ENCODE data around the gene BID. TPM values are rescaled to one million over a fixed set of nuclear protein-coding genes. Genes with fewer than 3 reads are reported as not detected.

The BID gene
- total and polyA plus RNA-seq, 2 of the 8 experiments (the other 6 are each of a cell fraction or from before 2014, with no cell fraction given) = 39.3 to 114 TPM

- Histone ChIP-seq H3K27me3 (replicated peaks in 1 of 4; ENCODE audit: control insufficient read depth in 3 of 4, extremely low read depth in 1 of 4, insufficient read depth in 3 of 4, low read length in 3 of 4) (no peaks in the 10 kb centered on the region), H3K79me2 (ENCODE audit: control insufficient read depth in 1 of 2, insufficient read depth in 2 of 2, low read length in 2 of 2) (no peaks in the 10 kb centered on the region), H3K9me3 (ENCODE audit: insufficient read depth in 2 of 2, low read depth in 1 of 2, low read length in 1 of 2) (no peaks in the 10 kb centered on the region), H3K56ac (replicated peaks; ENCODE audit: insufficient read length, low read depth, low read length) (no peak overlapping the region), H2BK15ac (ENCODE audit: low read length) (no peak overlapping the region), H3K36me3 (ENCODE audit: control insufficient read depth in 2 of 4, insufficient read depth in 4 of 4, low read length in 3 of 4) (no peaks in the 10 kb centered on the region), H3K4me2 (ENCODE audit: insufficient read depth in 1 of 2, low read depth in 2 of 2, low read length in 2 of 2) (no peak overlapping the region), H2BK5ac (ENCODE audit: low read depth, low read length) (no peak overlapping the region), H4K91ac (replicated peaks; ENCODE audit: insufficient read length, low read length) (no peak overlapping the region), H3K9ac (replicated peaks in 1 of 4; ENCODE audit: extremely low read depth in 1 of 4, low read depth in 3 of 4, low read length in 3 of 4) (no peak overlapping the region), H4K5ac (ENCODE audit: insufficient read length, low read depth, low read length) (no peak overlapping the region), H3K4me3 (ENCODE audit: extremely low read depth in 1 of 4, insufficient read depth in 2 of 4, low read depth in 3 of 4, low read length in 4 of 4) (no peak overlapping the region), H3K23me2 (ENCODE audit: low read depth, low read length) (no peaks in the 10 kb centered on the region), H4K20me1 (replicated peaks in 1 of 2; ENCODE audit: control insufficient read depth in 1 of 2, insufficient read depth in 2 of 2, low read length in 2 of 2) (peaks cover 0 to 1% of the 10 kb centered on the region in 2 experiments), H3K4me1 (replicated peaks in 1 of 4; ENCODE audit: control insufficient read depth in 3 of 4, insufficient read depth in 4 of 4, low read length in 3 of 4) (peaks cover 0 to 1% (median 0%) of the 10 kb centered on the region in 4 experiments; a peak in 2 of 7 replicates), H3K27ac (ENCODE audit: low read depth, low read length) (no peak overlapping the region), H2BK20ac (ENCODE audit: low read length) (no peak overlapping the region), H2AFZ (ENCODE audit: low read length) (no peak overlapping the region), H2AK5ac (ENCODE audit: low read depth, low read length) (no peak overlapping the region), H3K18ac (ENCODE audit: extremely low read depth, low read length) (no peak overlapping the region), H4K8ac (ENCODE audit: extremely low read depth, insufficient read depth, low read length) (no peak overlapping the region), H2BK12ac (ENCODE audit: low read depth, low read length) (no peak overlapping the region), H2BK120ac (replicated peaks; ENCODE audit: low read depth, low read length) (no peak overlapping the region), H3K14ac (ENCODE audit: insufficient read length) (no peak overlapping the region), H3K4ac (replicated peaks; ENCODE audit: insufficient read length, low read depth, low read length) (no peak overlapping the region), H3K79me1 (ENCODE audit: low read depth, low read length) (no peaks in the 10 kb centered on the region; the same call in 1 of the 2 replicates), H3K23ac (ENCODE audit: insufficient read length) (no peak overlapping the region)
- 88% methylated on average over 24 of the region's 33 CpGs; no CpG with 5 or more reads in 1 of the 2 experiments for WGBS, 2 experiments (ENCODE audit: extremely low coverage in 1 of 2, insufficient coverage in 1 of 2, insufficient read length in 1 of 2, insufficient replicate concordance in 2 of 2, low coverage in 1 of 2, low lambda C conversion rate in 2 of 2, missing lambda C conversion rate in 1 of 2)
- CTCF ChIA-PET (ENCODE audit: partially characterized antibody) = interaction anchor here (1.8 kb wide), 1 partner anchor 75 kb away, joined by 6 read pairs; no protein-coding TSS in a partner anchor
- DNase-seq (ENCODE audit: low read depth in 1 of 2, low spot score in 2 of 2) = no peak
- no peak for FAIRE-seq
- POLR2A ChIA-PET (ENCODE audit: partially characterized antibody) = no interaction called here
- TF ChIP-seq SP2 (IDR thresholded peaks at IDR 0.05; ENCODE audit: low read length) (no peak), SP4 (IDR thresholded peaks at IDR 0.05; ENCODE audit: low read length) (no peak), RAD21 (IDR thresholded peaks at IDR 0.05 in 1 of 2, conservative IDR thresholded peaks at IDR 0.05 in 1 of 2; ENCODE audit: low read depth in 2 of 2, low read length in 2 of 2) (no peak), EZH2 (IDR thresholded peaks at IDR 0.05; ENCODE audit: low read depth, low read length, severe bottlenecking) (no peak), ATF2 (IDR thresholded peaks at IDR 0.05; ENCODE audit: low read length) (no peak), SAP30 (IDR thresholded peaks at IDR 0.05; ENCODE audit: insufficient read depth, insufficient replicate concordance, low read length) (no peak)
Observed at GRCh38 chr22:17817511-17818065, 43.3 kb upstream of the BID start.
